Astrocyte of the cerebellum (primary cell): ENCODE measurements around the gene AMACR.

Source experiments
- DNase-seq: peaks from one replicate; pipeline ENCODE4 v3.0.0-alpha.2; 2011; ENCODE audit warnings: low read depth
- H3K4me3 ChIP-seq: 2 replicates; pipeline ENCODE4 v1.5.1; 2011; ENCODE audit warnings: mild to moderate bottlenecking, low read depth, low read length, moderate library complexity
- CTCF ChIP-seq: IDR thresholded peaks from 2 replicates; pipeline ENCODE4 v1.5.1; 2012; ENCODE audit warnings: low read length, low read depth, moderate library complexity, mild to moderate bottlenecking; ENCODE audit errors: missing control alignments
- in situ Hi-C: cut with HindIII; loops from 2 replicates; pipeline ENCODE4 v1.10.0; 2017; ENCODE audit warnings: low sequenced_read_pairs

AMACR gene

GRCh38 chr5:33981408-33982162 is 26.3 kb downstream of the AMACR start:
- TF ChIP-seq CTCF, result no peak
- in situ Hi-C loops, result no loop called here
- DNase-seq, result no peak
- no peak overlapping the region for H3K4me3 ChIP-seq

- in situ Hi-C loops, result no loop called here
- no peak for TF ChIP-seq CTCF
- no peak overlapping the region for H3K4me3 ChIP-seq
- DNase-seq, result no peak
These were observed 27.8 kb downstream of the AMACR start for GRCh38 chr5:33980030-33980429.

- DNase-seq, result no peak
- in situ Hi-C loops, result no loop called here
- TF ChIP-seq CTCF, result no peak
- H3K4me3 ChIP-seq, result no peak overlapping the region
These were observed 29.5 kb downstream of the AMACR start for GRCh38 chr5:33978306-33978705.

- H3K4me3 ChIP-seq, result no peak overlapping the region
- DNase-seq, result no peak
- TF ChIP-seq CTCF, result no peak
- in situ Hi-C loops, result no loop called here
These were observed 31.5 kb downstream of the AMACR start for GRCh38 chr5:33976307-33976706.

GRCh38 chr5:33975852-33976251 is 32.0 kb downstream of the AMACR start:
- DNase-seq, result no peak
- in situ Hi-C loops, result no loop called here
- H3K4me3 ChIP-seq, result no peak overlapping the region
- TF ChIP-seq CTCF, result no peak

GRCh38 chr5:33973271-33973670 is 34.6 kb downstream of the AMACR start:
- in situ Hi-C loops, result no loop called here
- no peak for TF ChIP-seq CTCF
- H3K4me3 ChIP-seq, result no peak overlapping the region
- DNase-seq, result no peak
